Uterus (tissue), 2 donors: Measurements from ENCODE around the gene ENTPD7.

Experiments used
- CTCF ChIP-seq, 4 experiments: fragments of 200-600 bp in 2 of 4; fragments of 450-650 bp in 2 of 4; sonication (generic) in 2 of 4; IDR thresholded peaks; one replicate each; pipeline ENCODE4 v1.5.1; 2016 to 2019; ENCODE audit warnings: antibody characterized with exemption in 4 of 4, mild to moderate bottlenecking in 2 of 4, moderate library complexity in 1 of 4
- POLR2A ChIP-seq, 2 donors: fragments of 450-650 bp; IDR thresholded peaks; one replicate each; pipeline ENCODE4 v1.6.1; 2016; ENCODE audit warnings: antibody characterized with exemption in 2 of 2, mild to moderate bottlenecking in 1 of 2, moderate library complexity in 1 of 2

GRCh38 chr10:99654390-99655175 is 4.7 kb upstream of the ENTPD7 start:
- TF ChIP-seq CTCF (IDR thresholded peaks at IDR 0.05), result no peak
- TF ChIP-seq POLR2A (IDR thresholded peaks at IDR 0.05), result no peak
